NCI-H524 treated with DMSO at 0.1 percent for 48 hours (cell line): Measurements from ENCODE around the gene SPATA9.
"Not testable (repeated sequence)": the region's sequence is repeated elsewhere in the genome, so short reads cannot be mapped to it uniquely, and the experiment has no call there.

ENCODE experiments used
- DNase-seq: peaks from one replicate; lab custom pipeline; 2025; lab: John Stamatoyannopoulos, UW

SPATA9 gene

GRCh38 chr5:95715799-95716461 lies 33.1 kb upstream of the SPATA9 start:
- no peak for DNase-seq

- DNase-seq, result no peak
Observed at GRCh38 chr5:95713960-95714710, 31.3 kb upstream of the SPATA9 start.

- not testable (repeated sequence) for DNase-seq
Observed at GRCh38 chr5:95713246-95713645, 30.5 kb upstream of the SPATA9 start.

- no peak for DNase-seq
Observed at GRCh38 chr5:95712347-95712958, 29.7 kb upstream of the SPATA9 start.

GRCh38 chr5:95711501-95712346 lies 28.9 kb upstream of the SPATA9 start:
- DNase-seq, result no peak

- DNase-seq, result not testable (repeated sequence)
Observed at GRCh38 chr5:95710651-95711500, 28.1 kb upstream of the SPATA9 start.

GRCh38 chr5:95709967-95710650 lies 27.3 kb upstream of the SPATA9 start:
- DNase-seq, result no peak

- DNase-seq, result no peak
Observed at GRCh38 chr5:95708876-95709275, 26.1 kb upstream of the SPATA9 start.

- DNase-seq, result not testable (repeated sequence)
Observed at GRCh38 chr5:95707534-95708188, 24.9 kb upstream of the SPATA9 start.

GRCh38 chr5:95707055-95707454 lies 24.3 kb upstream of the SPATA9 start:
- DNase-seq, result no peak

- not testable (repeated sequence) for DNase-seq
Observed at GRCh38 chr5:95706196-95706595, 23.4 kb upstream of the SPATA9 start.

- DNase-seq, result no peak
Observed at GRCh38 chr5:95704150-95704549, 21.4 kb upstream of the SPATA9 start.

- DNase-seq, result no peak
Observed at GRCh38 chr5:95701074-95701473, 18.3 kb upstream of the SPATA9 start.

- no peak for DNase-seq
Observed at GRCh38 chr5:95699337-95699736, 16.5 kb upstream of the SPATA9 start.

GRCh38 chr5:95697781-95698681 lies 15.2 kb upstream of the SPATA9 start:
- DNase-seq, result no peak

GRCh38 chr5:95690333-95690732 lies 7.5 kb upstream of the SPATA9 start:
- no peak for DNase-seq

- no peak for DNase-seq
Observed at GRCh38 chr5:95689680-95690079, 6.9 kb upstream of the SPATA9 start.

GRCh38 chr5:95686651-95687050 lies 3.9 kb upstream of the SPATA9 start:
- no peak for DNase-seq

GRCh38 chr5:95684361-95684760 lies 1.6 kb upstream of the SPATA9 start:
- DNase-seq, result no peak
